Measurements from ENCODE around the gene BBLN.
A peak's percentile ranks its signal among the peaks of the same experiment; 100 is the strongest.

Gene BBLN

DNA sequence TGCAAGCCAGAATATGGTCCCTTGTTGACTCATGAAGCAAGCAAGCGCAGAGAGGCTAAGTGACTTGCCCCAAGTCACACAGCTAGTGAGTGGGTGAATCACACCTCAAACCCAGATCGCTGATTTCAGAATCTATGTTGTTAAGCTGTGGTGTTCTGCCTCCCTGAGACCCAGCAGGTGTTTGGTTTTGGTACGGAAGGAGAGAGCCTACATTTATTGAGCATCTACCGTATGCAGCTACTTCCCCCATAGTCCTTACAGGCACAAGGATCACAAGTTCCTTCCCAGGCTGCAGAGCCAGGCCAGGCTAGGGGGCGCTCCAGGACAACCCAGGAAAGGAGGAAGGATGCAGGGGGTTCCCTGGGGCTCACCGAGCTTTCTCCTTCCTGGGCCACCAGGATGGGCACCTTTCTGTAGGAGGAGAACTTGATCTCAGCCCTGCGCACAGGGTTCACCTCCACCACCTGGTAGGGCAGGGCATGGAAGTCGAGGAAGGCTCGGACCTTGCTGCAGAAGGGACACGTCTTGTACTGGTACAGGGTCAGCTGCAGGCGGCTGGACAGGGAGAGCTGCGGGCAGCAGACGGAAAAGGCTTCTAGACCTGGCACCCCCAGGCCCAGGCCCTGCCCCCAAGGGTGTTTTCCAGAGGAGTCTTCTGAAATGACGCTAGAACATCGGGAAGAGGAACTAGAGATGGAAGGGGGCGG lies 35.0 kb upstream of the BBLN start:
- DNase-seq (ENCODE audit: low spot score), result no peak
- TF ChIP-seq, protein P1, sequence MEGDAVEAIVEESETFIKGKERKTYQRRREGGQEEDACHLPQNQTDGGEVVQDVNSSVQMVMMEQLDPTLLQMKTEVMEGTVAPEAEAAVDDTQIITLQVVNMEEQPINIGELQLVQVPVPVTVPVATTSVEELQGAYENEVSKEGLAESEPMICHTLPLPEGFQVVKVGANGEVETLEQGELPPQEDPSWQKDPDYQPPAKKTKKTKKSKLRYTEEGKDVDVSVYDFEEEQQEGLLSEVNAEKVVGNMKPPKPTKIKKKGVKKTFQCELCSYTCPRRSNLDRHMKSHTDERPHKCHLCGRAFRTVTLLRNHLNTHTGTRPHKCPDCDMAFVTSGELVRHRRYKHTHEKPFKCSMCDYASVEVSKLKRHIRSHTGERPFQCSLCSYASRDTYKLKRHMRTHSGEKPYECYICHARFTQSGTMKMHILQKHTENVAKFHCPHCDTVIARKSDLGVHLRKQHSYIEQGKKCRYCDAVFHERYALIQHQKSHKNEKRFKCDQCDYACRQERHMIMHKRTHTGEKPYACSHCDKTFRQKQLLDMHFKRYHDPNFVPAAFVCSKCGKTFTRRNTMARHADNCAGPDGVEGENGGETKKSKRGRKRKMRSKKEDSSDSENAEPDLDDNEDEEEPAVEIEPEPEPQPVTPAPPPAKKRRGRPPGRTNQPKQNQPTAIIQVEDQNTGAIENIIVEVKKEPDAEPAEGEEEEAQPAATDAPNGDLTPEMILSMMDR (IDR thresholded peaks at IDR 0.05; ENCODE audit: extremely low read depth, insufficient read depth, missing control alignments), result peak; percentile 72
- in situ Hi-C loops (cut with MboI; ENCODE audit: low pct_unique_long_range_greater_than_20kb, low sequenced_read_pairs, unreplicated experiment), result no loop called here

DNA sequence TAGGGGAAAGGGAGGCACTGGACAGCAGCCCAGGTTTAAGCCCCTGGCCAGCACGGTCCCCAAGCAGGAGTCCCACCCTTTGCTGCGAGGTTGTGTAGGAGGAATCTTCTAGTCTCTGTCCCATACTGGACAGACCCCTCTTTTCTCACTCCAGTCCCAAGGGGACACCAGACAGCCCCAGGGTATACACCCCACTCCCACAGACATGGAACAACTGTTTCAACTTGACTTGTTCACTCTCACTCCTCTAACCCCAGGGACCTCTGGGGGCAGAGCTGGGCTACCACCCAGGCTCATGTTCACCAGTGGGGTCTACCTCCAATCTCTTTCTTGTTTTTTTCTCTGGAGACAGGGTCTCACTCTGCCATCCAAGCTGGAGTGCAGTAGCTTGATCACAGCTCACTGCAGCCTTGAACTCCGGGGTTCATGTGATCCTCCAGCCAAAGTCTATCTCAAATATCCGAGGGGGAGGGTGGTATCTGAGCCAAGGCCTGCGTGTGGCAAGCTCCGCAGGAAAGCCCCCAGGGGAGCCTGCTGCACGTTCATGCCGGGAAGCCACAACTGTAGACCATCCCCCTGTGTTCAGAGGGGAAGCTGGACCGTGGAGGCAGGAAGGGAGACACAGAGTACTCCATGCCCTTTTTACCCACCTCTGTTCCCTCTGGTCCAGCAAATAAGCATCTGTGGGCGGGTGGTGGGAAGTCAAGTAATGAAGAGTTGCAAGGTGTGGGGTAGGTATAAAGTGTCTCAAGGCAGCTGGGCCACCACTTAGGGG lies 34.3 kb upstream of the BBLN start:
- TF ChIP-seq, protein P1 (IDR thresholded peaks at IDR 0.05; ENCODE audit: extremely low read depth, insufficient read depth, missing control alignments), result no peak
- DNase-seq (ENCODE audit: low spot score), result no peak
- in situ Hi-C loops (cut with MboI; ENCODE audit: low pct_unique_long_range_greater_than_20kb, low sequenced_read_pairs, unreplicated experiment), result no loop called here

DNA sequence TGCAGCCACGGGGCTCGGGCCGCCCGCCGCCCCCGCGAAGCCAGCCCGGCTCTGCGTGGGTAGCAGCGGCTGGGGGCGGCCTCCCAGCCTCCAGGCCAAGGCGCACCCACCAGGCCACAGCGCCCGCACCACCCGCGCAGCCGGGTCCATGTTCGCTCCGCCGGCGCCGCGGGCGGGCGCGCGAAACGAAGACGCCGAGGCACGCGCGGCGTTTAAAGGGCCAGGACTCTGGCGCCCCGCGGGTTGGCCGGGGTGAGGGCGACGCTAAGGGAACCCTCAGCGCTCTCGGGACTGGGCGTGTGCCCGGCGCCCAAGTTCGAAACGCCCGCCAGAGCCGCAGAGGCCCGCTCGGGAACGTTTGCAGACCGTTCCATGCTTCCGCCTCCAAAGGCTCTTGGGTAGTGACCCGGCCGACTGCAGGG lies 32.5 kb upstream of the BBLN start, which contains the start of gene PTGES2:
Gene PTGES2, minus strand, starts transcription at position 162 of the 422 bp plus-strand sequence. Its CDS starts 12 bp downstream, at position 150.
- peak; percentile 83 for DNase-seq (ENCODE audit: low spot score)
- in situ Hi-C loops (cut with MboI; ENCODE audit: low pct_unique_long_range_greater_than_20kb, low sequenced_read_pairs, unreplicated experiment), result no loop called here
- TF ChIP-seq, protein P1 (IDR thresholded peaks at IDR 0.05; ENCODE audit: extremely low read depth, insufficient read depth, missing control alignments), result no peak

DNA sequence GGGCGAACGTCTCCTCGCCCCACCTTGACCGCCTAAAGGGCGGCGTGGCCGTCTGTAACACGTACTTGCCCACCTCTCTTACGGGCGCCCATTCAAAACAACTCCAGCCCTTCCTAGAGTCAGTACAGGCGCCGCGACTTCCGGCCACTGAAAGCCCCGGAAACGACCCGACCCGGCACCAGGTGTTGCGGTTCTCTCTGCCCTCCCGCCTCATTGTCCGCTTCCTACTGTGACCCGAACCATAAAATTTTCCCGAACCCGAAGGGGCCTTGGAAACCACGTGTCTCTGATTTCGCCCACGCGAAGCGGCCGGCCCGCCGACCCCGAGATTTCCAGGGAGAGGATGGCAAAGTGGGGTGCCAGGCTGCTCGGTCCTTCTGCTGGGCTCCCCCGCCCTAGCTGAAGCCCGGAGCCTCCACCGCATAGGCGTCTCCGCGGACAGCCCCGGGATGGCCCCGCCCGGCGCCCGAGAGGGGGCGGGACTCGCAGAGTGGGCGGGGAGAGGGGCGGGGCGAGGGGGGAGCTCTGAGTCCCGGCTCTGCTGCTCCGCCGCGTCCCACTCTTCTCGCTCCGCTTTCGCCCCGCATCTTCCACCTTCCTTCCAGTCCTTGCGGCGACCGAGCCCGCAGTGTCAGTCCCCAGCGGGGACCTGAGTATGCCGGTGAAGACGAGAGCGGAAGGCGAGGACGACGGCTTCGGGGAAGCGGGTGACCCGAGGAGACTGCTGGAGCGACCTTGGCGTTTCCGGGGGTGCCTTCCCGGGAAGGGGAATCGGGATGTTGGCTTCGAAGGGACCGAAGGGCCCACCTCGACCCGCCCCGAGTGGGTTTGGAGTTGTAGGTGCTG lies 31.9 kb upstream of the BBLN start:
- in situ Hi-C loops (cut with MboI; ENCODE audit: low pct_unique_long_range_greater_than_20kb, low sequenced_read_pairs, unreplicated experiment), result no loop called here
- DNase-seq (ENCODE audit: low spot score), result peak; percentile 89
- TF ChIP-seq, protein P1 (IDR thresholded peaks at IDR 0.05; ENCODE audit: extremely low read depth, insufficient read depth, missing control alignments), result no peak

DNA sequence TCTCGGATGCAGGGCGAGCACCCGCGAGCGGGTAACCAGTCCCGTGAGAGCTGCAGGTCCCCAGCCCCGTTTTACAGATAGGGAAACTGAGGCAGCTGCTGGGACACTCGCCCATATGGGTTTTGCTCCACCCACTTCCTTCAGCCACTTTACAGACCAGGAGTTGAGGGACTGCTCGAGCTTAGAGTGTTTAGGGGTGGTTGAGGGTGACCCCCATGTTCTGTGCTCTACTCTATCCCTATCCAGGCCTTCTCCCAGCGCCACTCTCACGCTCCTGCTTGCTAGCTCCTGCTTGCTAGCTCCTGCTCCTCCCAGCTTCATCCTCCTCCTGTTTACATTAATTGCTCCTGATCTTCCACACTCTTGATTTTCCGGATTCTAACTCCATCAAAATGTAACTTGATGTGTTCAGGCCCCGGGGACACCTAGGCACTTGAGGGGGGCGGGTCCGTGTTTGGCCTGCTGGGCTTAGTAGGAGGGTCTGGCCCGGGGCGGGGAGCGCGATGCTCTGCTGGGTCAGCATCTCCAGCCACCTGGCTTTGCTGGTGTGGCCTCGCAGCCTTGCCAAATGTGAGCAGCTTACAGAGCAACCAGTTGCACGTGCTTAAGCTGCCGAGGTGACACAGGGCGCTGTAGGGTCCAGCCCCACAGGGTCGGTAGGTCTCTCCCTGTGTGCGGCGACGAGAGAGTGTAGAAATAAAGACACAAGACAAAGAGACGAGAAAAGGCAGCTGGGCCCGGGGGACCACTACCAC lies 31.1 kb upstream of the BBLN start:
- TF ChIP-seq, protein P1 (IDR thresholded peaks at IDR 0.05; ENCODE audit: extremely low read depth, insufficient read depth, missing control alignments), result no peak
- DNase-seq (ENCODE audit: low spot score), result no peak
- in situ Hi-C loops (cut with MboI; ENCODE audit: low pct_unique_long_range_greater_than_20kb, low sequenced_read_pairs, unreplicated experiment), result no loop called here

Data from GM13977 (cell line).